ENCODE measurements around the gene SLC48A1. TPM values are rescaled to one million over a fixed set of nuclear protein-coding genes. Genes with fewer than 3 reads are reported as not detected.

Gene SLC48A1
- total RNA-seq, 1 experiment from 2014 or later: 37.5 TPM

- no peak for TF ChIP-seq CTCF (IDR thresholded peaks at IDR 0.05; ENCODE audit: insufficient read depth in 1 of 2, low read depth in 1 of 2, low read length in 1 of 2, severe bottlenecking in 1 of 2, unreplicated experiment in 1 of 2)
- no peak for DNase-seq
- peaks cover 28% of the 10 kb centered on the region for H3K4me1 ChIP-seq
- peak overlapping the region; percentile 68 for H3K4me3 ChIP-seq (ENCODE audit: low read depth, low read length)
- H3K27ac Mint-ChIP-seq (ENCODE audit: unreplicated experiment): peak overlapping the region; percentile 94
- POLR2A ChIA-PET: no interaction called here
- no peaks in the 10 kb centered on the region for H3K9me3 ChIP-seq
- no peaks in the 10 kb centered on the region for H3K36me3 ChIP-seq (ENCODE audit: control insufficient read depth, insufficient read depth, low read length)
- H3K36me3 Mint-ChIP-seq (ENCODE audit: insufficient read depth, unreplicated experiment): peaks cover 25% of the 10 kb centered on the region
- peaks cover 25% of the 10 kb centered on the region for H3K4me1 Mint-ChIP-seq (ENCODE audit: low read depth, unreplicated experiment)
- BruUV-seq (replicated peaks): TSS peak; percentile 68
- H3K27me3 ChIP-seq (replicated peaks; ENCODE audit: control insufficient read depth, insufficient read depth, low read length): no peaks in the 10 kb centered on the region
- CTCF ChIA-PET: interaction anchor here (12.0 kb wide), 1 partner anchor 31 kb away, joined by 171 read pairs; no protein-coding TSS in a partner anchor
- peak overlapping the region; percentile 94 for H3K4me3 Mint-ChIP-seq (ENCODE audit: unreplicated experiment)
- H3K9me3 Mint-ChIP-seq (ENCODE audit: unreplicated experiment): no peaks in the 10 kb centered on the region
- intact Hi-C loops (cut with micrococcal nuclease; ENCODE audit: unreplicated experiment): loop anchor here (2.0 kb wide), 1 partner anchor 15 kb away; the partner anchor contains the start of gene RAPGEF3
- no peaks in the 10 kb centered on the region for H3K27me3 Mint-ChIP-seq (ENCODE audit: insufficient read depth, unreplicated experiment)
These were observed 981 bp downstream of the SLC48A1 start for GRCh38 chr12:47773858-47774580.

- no peaks in the 10 kb centered on the region for H3K27me3 ChIP-seq (replicated peaks; ENCODE audit: control insufficient read depth, insufficient read depth, low read length)
- intact Hi-C loops (cut with micrococcal nuclease; ENCODE audit: unreplicated experiment): no loop called here
- ChIA-PET CTCF (interaction anchor here (12.0 kb wide), 1 partner anchor 31 kb away, joined by 171 read pairs; no protein-coding TSS in a partner anchor), POLR2A (no interaction called here)
- no peaks in the 10 kb centered on the region for H3K27me3 Mint-ChIP-seq (ENCODE audit: insufficient read depth, unreplicated experiment)
- no peaks in the 10 kb centered on the region for H3K9me3 Mint-ChIP-seq (ENCODE audit: unreplicated experiment)
- H3K36me3 Mint-ChIP-seq (ENCODE audit: insufficient read depth, unreplicated experiment): peaks cover 31% of the 10 kb centered on the region
- H3K4me3 ChIP-seq (ENCODE audit: low read depth, low read length): no peak overlapping the region
- H3K27ac Mint-ChIP-seq (ENCODE audit: unreplicated experiment): no peak overlapping the region
- H3K4me1 Mint-ChIP-seq (ENCODE audit: low read depth, unreplicated experiment): peaks cover 25% of the 10 kb centered on the region
- no peaks in the 10 kb centered on the region for H3K36me3 ChIP-seq (ENCODE audit: control insufficient read depth, insufficient read depth, low read length)
- no peaks in the 10 kb centered on the region for H3K9me3 ChIP-seq
- no TSS peak for BruUV-seq (replicated peaks)
- TF ChIP-seq CTCF (IDR thresholded peaks at IDR 0.05; ENCODE audit: insufficient read depth in 1 of 2, low read depth in 1 of 2, low read length in 1 of 2, severe bottlenecking in 1 of 2, unreplicated experiment in 1 of 2): no peak
- no peak overlapping the region for H3K4me3 Mint-ChIP-seq (ENCODE audit: unreplicated experiment)
- no peak for DNase-seq
- peaks cover 22% of the 10 kb centered on the region for H3K4me1 ChIP-seq
These were observed 1.6 kb downstream of the SLC48A1 start for GRCh38 chr12:47774663-47775062.

DNA sequence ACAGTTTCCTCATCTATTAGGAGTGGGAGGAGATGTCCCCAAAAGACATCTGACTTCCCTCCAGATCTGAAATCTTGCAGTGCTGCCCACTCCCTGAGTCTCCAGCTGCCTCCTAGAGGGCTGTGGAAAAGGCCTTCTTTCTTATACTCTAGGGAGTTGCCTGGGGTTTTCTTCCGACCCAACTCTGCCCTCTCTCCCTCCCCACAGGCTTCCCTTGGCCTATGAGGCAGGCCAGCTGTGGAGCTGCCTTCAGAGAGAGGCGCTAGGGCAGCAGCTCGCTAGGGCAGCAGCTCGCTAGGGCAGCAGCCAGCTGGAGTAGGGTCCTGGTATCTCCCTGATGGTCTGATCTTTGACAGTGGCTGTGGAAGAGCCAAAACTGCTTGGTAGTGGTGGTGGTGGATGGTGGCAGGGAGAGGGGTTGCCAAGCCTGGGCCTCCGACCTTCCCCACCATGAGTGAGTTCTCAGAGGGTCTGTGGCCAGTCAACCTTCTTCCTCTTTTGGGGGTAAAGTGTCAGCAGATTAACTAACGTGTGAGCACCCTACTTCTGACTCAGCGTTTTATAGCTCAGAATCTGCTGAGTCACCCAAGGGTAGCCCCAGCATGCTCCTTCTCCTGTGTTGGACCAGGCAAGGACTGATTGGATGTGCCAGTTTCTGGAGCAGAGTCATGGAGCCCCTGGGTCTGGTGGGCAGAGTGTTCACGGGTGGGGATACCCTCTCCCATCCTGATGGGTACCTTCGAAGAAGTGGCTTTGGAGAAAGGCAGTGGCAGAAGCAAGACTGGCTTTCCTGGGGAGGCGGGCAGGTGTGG is 2.3 kb downstream of the SLC48A1 start:
- intact Hi-C loops (cut with micrococcal nuclease; ENCODE audit: unreplicated experiment): no loop called here
- CTCF ChIA-PET: interaction anchor here (0.5 to 12.0 kb wide), 5 partner anchors 9 to 1077 kb away, joined by 3 to 171 read pairs (median 4); partner anchors contain the start of gene DDX23
- Mint-ChIP-seq H3K27me3 (ENCODE audit: insufficient read depth, unreplicated experiment) (no peaks in the 10 kb centered on the region), H3K4me1 (ENCODE audit: low read depth, unreplicated experiment) (peaks cover 25% of the 10 kb centered on the region), H3K4me3 (ENCODE audit: unreplicated experiment) (no peak overlapping the region), H3K9me3 (ENCODE audit: unreplicated experiment) (no peaks in the 10 kb centered on the region), H3K27ac (ENCODE audit: unreplicated experiment) (peak overlapping the region; percentile 71), H3K36me3 (ENCODE audit: insufficient read depth, unreplicated experiment) (peaks cover 33% of the 10 kb centered on the region)
- no peak for TF ChIP-seq CTCF (IDR thresholded peaks at IDR 0.05; ENCODE audit: insufficient read depth in 1 of 2, low read depth in 1 of 2, low read length in 1 of 2, severe bottlenecking in 1 of 2, unreplicated experiment in 1 of 2)
- Histone ChIP-seq H3K9me3 (no peaks in the 10 kb centered on the region), H3K36me3 (ENCODE audit: control insufficient read depth, insufficient read depth, low read length) (no peaks in the 10 kb centered on the region), H3K27me3 (replicated peaks; ENCODE audit: control insufficient read depth, insufficient read depth, low read length) (no peaks in the 10 kb centered on the region), H3K4me3 (ENCODE audit: low read depth, low read length) (no peak overlapping the region), H3K4me1 (peaks cover 16% of the 10 kb centered on the region)
- BruUV-seq (replicated peaks): no TSS peak
- POLR2A ChIA-PET: interaction anchor here (0.5 kb wide), 1 partner anchor 45 kb away, joined by 5 read pairs; no protein-coding TSS in a partner anchor
- no peak for DNase-seq

All from Caco-2 (cell line).